GM12865 (cell line): ENCODE data around the gene SPRED1.
A peak's percentile ranks its signal among the peaks of the same experiment; 100 is the strongest.

Experiments used
- DNase-seq: peaks from one replicate; pipeline ENCODE4 v3.0.0; 2010; ENCODE audit warnings: low read depth
- H3K4me3 ChIP-seq: 2 replicates; pipeline ENCODE4 v1.5.1; 2011; ENCODE audit warnings: mild to moderate bottlenecking, low read depth, low read length, control low read depth
- TF ChIP-seq, protein P1 (sequence below): IDR thresholded peaks from 2 replicates; pipeline ENCODE4 v1.5.1; 2011; ENCODE audit warnings: low read length, control low read depth, low read depth, inconsistent platforms; ENCODE audit not compliant: insufficient read depth; ENCODE audit errors: missing control alignments

The SPRED1 gene

DNA sequence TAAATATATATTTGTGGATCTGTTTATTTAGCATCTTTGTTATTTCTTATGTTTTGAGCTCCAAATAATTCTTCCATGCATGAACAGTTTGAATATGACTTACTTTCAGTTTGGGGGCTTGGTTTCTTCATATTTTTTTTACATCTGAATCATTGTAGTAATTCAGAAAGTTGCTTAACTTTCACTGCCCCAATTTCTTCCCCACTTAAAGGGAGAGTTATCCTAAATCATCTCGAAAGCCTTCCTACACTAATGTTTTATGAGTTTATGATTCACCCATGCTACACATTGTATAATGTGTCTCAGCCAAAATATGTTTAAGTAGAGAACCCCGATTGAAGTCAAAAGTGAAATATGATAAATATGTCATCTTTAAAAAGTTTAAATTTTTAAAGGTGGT, 47.8 kb downstream of the SPRED1 start:
- no peak overlapping the region for H3K4me3 ChIP-seq
- DNase-seq: peak; percentile 24
- TF ChIP-seq, protein P1, sequence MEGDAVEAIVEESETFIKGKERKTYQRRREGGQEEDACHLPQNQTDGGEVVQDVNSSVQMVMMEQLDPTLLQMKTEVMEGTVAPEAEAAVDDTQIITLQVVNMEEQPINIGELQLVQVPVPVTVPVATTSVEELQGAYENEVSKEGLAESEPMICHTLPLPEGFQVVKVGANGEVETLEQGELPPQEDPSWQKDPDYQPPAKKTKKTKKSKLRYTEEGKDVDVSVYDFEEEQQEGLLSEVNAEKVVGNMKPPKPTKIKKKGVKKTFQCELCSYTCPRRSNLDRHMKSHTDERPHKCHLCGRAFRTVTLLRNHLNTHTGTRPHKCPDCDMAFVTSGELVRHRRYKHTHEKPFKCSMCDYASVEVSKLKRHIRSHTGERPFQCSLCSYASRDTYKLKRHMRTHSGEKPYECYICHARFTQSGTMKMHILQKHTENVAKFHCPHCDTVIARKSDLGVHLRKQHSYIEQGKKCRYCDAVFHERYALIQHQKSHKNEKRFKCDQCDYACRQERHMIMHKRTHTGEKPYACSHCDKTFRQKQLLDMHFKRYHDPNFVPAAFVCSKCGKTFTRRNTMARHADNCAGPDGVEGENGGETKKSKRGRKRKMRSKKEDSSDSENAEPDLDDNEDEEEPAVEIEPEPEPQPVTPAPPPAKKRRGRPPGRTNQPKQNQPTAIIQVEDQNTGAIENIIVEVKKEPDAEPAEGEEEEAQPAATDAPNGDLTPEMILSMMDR: no peak

DNA sequence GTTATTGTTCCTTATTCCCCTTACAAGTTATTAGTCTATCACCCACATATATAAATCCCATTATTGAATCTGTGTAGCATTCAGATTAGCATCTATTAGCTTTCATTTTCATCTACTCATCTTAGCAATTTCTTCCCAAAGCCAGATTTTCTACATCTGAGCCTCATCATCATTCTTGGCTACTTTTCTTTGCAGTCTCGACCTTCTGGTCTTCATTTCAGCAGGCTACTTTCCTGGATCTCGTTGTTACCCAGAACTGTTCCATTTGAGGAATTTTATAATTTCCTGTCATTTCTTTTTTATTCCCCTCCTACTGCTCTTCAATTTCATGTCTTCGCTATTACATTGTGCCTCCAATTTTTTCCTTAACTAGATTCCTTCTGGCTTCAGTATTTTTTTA, 51.8 kb downstream of the SPRED1 start:
- TF ChIP-seq, protein P1: no peak
- no peak overlapping the region for H3K4me3 ChIP-seq
- no peak for DNase-seq

DNA sequence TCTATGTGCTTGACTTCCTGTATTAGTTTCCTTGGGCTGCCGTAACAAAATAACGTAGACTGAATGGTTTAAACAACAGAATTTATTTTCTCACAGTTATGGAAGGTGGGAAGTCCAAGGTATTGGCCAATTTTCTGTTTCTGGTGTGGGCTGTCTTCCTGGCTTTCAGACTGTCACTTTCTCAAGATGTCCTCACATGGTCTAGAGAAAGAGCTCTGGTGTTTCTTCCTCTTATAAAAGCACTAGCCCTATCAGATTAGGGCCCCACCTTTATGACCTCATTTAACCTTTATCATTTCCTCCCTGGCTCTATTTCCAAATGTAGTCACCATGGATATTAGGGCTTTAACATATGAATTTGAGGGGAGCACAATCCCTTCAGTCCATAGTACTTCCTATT, 54.6 kb downstream of the SPRED1 start:
- DNase-seq: no peak
- no peak overlapping the region for H3K4me3 ChIP-seq
- TF ChIP-seq, protein P1: no peak

DNA sequence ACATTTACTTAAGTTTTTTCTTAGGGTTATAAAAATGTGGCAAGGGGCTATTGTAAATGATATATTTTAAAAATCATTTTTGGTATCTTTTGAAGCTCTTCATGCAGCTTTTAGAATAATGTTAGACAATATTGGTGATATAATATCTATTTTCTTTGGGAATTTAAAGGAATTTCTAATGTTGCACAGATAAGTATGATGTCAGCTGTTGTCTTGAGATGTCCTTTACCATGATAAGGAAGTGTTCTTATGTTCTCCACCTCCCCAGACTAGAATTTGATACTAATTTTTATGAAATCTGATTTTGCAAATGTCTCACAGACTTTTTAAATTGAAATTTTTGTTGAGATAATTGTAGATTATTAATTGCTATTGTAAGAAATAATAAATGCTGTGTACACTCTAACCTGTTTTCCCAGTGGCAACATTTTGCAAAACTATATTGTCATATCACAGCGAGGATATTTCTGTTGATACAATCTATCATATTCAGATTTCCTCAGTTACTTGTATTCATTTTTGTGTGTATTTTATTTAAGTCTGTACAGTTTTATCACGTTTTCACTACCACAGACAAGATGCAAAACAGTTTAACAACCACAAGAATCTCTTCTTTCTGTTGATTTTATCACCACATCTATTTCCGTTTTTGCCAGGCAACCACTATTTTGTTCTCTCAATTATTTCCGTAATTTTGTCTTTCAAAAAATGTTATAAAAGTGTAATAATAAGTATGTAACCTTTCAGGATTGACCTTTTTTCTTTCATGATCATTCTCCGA, 55.4 kb downstream of the SPRED1 start:
- peak; percentile 13 for DNase-seq
- TF ChIP-seq, protein P1: no peak
- no peak overlapping the region for H3K4me3 ChIP-seq

DNA sequence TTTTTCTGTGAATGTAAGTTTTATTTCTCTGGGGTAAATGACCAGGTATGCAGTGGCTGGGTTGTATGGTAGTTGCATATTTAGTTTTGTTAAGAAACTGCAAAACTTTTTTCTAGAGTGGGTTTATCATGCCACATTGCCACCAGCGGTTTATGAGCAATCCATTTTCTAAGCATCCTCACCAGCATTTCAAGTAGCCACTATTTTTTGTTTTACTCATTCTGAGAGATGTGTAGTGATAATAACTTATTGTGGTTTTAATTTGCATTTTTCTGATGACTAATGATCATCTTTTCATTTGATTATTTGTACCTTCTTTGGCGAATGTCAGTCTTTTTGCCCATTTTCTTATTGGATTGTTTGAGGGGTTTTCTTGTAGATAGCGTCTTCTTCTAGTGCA, 56.2 kb downstream of the SPRED1 start:
- TF ChIP-seq, protein P1: no peak
- peak; percentile 55 for DNase-seq

DNA sequence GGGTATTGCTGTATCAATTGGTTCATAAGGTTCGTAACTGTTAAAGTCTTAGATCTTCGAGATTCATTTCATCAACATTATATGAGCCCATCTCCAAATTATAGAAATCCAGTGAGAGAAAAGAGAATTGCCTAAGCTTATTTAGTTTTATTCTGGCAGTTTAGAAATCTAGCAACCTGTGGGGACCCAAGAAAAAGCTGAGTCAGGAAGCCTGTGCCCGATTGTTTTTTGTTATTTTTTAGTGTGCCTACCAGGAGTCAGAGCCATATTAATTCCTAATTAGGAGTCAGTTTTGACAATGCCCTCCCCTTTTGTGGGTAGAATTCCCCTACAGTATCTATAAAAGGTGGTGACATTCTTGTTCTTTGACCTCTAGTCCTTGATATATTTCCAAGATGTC, 59.6 kb downstream of the SPRED1 start:
- H3K4me3 ChIP-seq: no peak overlapping the region
- TF ChIP-seq, protein P1: no peak
- no peak for DNase-seq

More for the DNA sequence above, 56.2 kb downstream of the SPRED1 start:
- no peak overlapping the region for H3K4me3 ChIP-seq

DNA sequence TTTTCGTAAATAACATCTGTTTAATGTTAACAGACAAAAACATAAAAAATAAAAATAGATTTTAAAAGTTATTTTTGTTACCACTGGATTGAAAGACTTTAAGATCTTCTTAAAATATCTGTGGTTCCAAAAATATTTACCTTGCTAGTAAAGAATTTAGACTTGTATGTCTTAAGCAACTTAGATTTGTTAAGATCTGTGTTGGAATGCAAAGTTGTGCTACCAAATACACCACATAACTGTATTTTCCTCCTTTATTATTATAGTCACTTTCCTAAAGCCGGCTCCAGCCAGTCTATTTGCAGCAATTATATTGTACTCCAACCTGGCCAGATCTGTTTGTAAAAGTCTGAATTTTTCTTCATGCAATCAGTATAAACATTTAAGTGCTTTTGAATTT, 63.7 kb downstream of the SPRED1 start:
- no peak for DNase-seq
- TF ChIP-seq, protein P1: no peak
- H3K4me3 ChIP-seq: no peak overlapping the region
